Large intestine (tissue), 3 donors: Measurements from ENCODE around the gene LETMD1. TPM values are rescaled to one million over a fixed set of nuclear protein-coding genes. Genes with fewer than 3 reads are reported as not detected.
A peak's percentile ranks its signal among the peaks of the same experiment; 100 is the strongest.
"Not testable (repeated sequence)": the region's sequence is repeated elsewhere in the genome, so short reads cannot be mapped to it uniquely, and the experiment has no call there.

Experiments used
- DNase-seq, 2 donors: peaks; one replicate each; pipeline versions ENCODE4 v3.0.0 to v3.0.0-alpha.2; 2013
- H3K27ac ChIP-seq: one replicate; pipeline ENCODE4 v1.5.1; 2013; ENCODE audit warnings: low read length
- H3K27me3 ChIP-seq: 2 replicates; pipeline ENCODE4 v1.6.1; 2013; ENCODE audit warnings: low read length; ENCODE audit not compliant: control insufficient read depth, insufficient read depth
- H3K36me3 ChIP-seq: 2 replicates; pipeline ENCODE4 v1.6.1; 2013; ENCODE audit warnings: low read length; ENCODE audit not compliant: control insufficient read depth, insufficient read depth
- H3K4me1 ChIP-seq: one replicate; pipeline ENCODE4 v1.6.1; 2013; ENCODE audit warnings: low read length; ENCODE audit not compliant: control insufficient read depth, insufficient read depth
- H3K4me3 ChIP-seq: one replicate; pipeline ENCODE4 v1.5.1; 2013; ENCODE audit warnings: low read length
- H3K9me3 ChIP-seq: one replicate; pipeline ENCODE4 v1.6.1; 2013; ENCODE audit warnings: mild to moderate bottlenecking, low read depth, low read length, moderate library complexity; ENCODE audit not compliant: control insufficient read depth
- WGBS: methylation state at CpG from one replicate; pipeline ENCODE4 v1.1.5; 2013; ENCODE audit warnings: low lambda C conversion rate; ENCODE audit not compliant: insufficient coverage; 5-methylcytosine and 5-hydroxymethylcytosine counted together
- polyA plus RNA-seq: library from polyadenylated mRNA; unstranded; fragments of 120-200 nt; gene quantifications from one replicate; pipeline ENCODE4 v1.2.1, GENCODE V29; 2013

Gene LETMD1
- polyA plus RNA-seq, 1 donor = 180 TPM

- H3K4me3 ChIP-seq = peak overlapping the region; percentile 6
- H3K9me3 ChIP-seq = no peaks in the 10 kb centered on the region
- H3K4me1 ChIP-seq = peaks cover 24% of the 10 kb centered on the region
- H3K27ac ChIP-seq = peak overlapping the region; percentile 74
- WGBS = no CpG with 5 or more reads among the region's 1 CpG
- DNase-seq = no peak
- no peaks in the 10 kb centered on the region for H3K27me3 ChIP-seq
- H3K36me3 ChIP-seq = peaks cover 44% of the 10 kb centered on the region
Measured at GRCh38 chr12:51008329-51009055, 39.6 kb upstream of the LETMD1 start.

DNA sequence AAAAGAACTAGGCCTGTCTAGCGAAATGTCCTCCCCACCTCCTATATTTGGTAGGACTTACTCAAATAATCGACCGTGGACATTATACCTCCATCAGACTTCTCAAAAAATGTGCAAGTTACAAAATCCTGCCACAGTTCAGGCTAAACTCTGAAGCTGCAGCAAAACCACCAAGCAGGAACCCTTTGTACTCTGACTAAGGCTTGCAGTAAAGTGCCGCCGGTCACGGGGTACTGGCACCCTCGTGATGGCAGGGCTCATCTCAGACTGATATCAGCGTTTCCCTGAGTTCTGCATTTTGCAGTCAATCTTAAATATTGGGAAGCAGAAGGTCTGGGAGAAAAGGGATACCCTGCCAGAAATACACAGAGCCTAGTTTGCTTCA, 39.1 kb upstream of the LETMD1 start:
- Histone ChIP-seq H3K36me3 (peaks cover 41% of the 10 kb centered on the region), H3K27ac (peak overlapping the region; percentile 74), H3K27me3 (no peaks in the 10 kb centered on the region), H3K9me3 (no peaks in the 10 kb centered on the region), H3K4me3 (peak overlapping the region; percentile 6), H3K4me1 (peaks cover 24% of the 10 kb centered on the region)
- no CpG with 5 or more reads among the region's 8 CpGs for WGBS
- DNase-seq = peak; percentile 85 to 90

DNA sequence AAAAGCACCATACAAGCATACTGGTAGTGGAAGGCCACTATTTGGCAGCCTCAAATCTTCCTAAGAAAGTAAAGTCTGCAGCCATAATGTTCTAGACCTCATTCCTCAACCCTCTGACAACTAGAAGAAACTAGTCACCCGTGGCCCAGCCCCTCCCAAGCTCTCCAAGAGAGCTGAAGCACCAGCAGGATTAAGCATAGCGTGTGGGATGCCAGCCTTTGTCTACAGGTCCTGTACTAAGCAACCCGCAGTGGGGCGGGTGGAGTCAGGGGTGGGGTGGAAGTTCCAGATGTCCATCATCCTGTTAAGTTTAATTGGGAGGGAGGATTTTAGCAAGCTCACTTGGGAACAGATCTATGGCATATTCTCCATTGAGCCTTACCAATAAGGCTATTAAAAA, 36.2 kb upstream of the LETMD1 start:
- Histone ChIP-seq H3K27ac (no peak overlapping the region), H3K27me3 (no peaks in the 10 kb centered on the region), H3K4me3 (no peak overlapping the region), H3K4me1 (peaks cover 15% of the 10 kb centered on the region), H3K9me3 (no peaks in the 10 kb centered on the region), H3K36me3 (peaks cover 16% of the 10 kb centered on the region)
- DNase-seq = no peak
- no CpG with 5 or more reads among the region's 4 CpGs for WGBS

DNA sequence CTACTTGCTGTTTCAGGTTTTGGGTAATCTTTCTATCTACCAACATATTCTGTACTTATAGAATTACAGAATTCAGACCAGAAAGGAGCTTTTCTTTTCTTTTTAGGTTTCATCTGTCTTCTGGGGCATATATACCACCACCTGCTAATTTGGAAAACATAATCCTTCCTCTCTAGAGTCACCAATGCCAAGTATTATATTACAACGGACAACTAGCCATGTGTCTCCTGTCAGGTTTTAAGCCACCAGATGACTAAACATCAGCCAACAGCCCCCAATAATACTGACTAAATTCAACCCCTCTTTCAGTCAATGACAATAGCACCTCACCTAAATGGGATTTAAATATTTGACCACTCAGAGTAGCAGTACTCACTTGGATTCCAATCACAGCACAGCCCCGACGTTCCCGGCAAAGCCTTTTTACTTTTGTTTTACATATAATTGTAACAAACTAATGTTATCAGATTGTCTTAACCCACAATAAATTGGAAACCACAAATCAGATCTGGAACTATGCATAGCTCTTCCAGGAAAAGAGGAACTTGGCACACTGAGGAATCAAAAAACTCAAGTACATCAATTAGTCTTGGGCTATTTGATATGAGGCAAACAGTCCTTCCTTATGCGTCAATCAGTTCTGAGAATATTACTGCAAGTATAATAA, 35.4 kb upstream of the LETMD1 start:
- Histone ChIP-seq H3K9me3 (no peaks in the 10 kb centered on the region), H3K27ac (no peak overlapping the region), H3K36me3 (peaks cover 10% of the 10 kb centered on the region), H3K4me1 (peaks cover 15% of the 10 kb centered on the region), H3K27me3 (no peaks in the 10 kb centered on the region), H3K4me3 (no peak overlapping the region)
- WGBS = 100% methylated on average over 3 of the region's 5 CpGs
- DNase-seq = no peak

DNA sequence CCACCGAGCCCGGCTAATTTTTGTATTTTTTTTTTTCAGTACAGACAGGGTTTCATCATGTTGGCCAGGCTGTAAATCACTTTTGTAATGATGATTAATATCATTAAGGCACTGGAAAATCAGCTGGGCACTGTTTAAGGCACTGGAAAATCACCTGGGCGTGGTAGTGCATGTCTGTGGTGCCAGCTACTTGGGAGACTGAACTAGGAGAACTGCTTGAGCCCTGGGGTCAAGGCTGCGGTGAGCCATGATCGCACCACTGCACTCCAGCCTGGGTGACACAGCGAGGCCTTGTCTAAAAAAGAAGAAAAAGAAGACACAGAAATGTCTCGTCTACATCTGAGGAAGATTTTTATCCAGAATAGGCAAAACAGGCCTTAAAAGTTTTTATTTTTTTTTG, 34.7 kb upstream of the LETMD1 start:
- no peak for DNase-seq
- Histone ChIP-seq H3K9me3 (no peaks in the 10 kb centered on the region), H3K4me3 (no peak overlapping the region), H3K27ac (no peak overlapping the region), H3K27me3 (no peaks in the 10 kb centered on the region), H3K4me1 (peaks cover 12% of the 10 kb centered on the region), H3K36me3 (peaks cover 2% of the 10 kb centered on the region)
- 100% methylated on average over 2 of the region's 7 CpGs for WGBS

- not testable (repeated sequence) for H3K4me3 ChIP-seq, H3K9me3 ChIP-seq, H3K36me3 ChIP-seq, H3K27me3 ChIP-seq, H3K4me1 ChIP-seq, DNase-seq, H3K27ac ChIP-seq
- no CpG with 5 or more reads among the region's 9 CpGs for WGBS
Measured at GRCh38 chr12:51014467-51014866, 33.7 kb upstream of the LETMD1 start.

DNA sequence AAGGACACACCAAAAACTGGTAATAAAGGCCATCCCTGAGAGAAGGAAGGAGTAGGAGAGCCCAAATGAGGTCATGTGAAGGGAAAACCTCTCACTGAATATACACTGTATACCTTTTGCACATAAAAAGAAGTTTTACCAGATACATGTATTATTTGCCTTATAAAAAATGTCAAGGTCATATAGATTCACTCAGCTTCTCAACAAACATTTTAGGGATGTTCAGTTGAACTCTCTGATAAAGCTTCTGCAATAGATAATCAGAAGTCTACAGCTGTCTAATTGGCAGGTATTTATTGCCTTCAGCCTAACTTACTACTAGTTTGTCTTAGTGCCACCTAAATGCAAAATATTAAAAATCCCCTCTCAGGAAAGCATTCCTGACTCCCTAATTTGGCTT, 30.7 kb upstream of the LETMD1 start:
- Histone ChIP-seq H3K27ac (no peak overlapping the region), H3K36me3 (peaks cover 4% of the 10 kb centered on the region), H3K4me1 (peaks cover 13% of the 10 kb centered on the region), H3K9me3 (no peaks in the 10 kb centered on the region), H3K4me3 (no peak overlapping the region), H3K27me3 (no peaks in the 10 kb centered on the region)
- no peak for DNase-seq

GRCh38 chr12:51018956-51019355, 29.2 kb upstream of the LETMD1 start:
- Histone ChIP-seq H3K9me3 (no peaks in the 10 kb centered on the region), H3K4me3 (no peak overlapping the region), H3K4me1 (peaks cover 27% of the 10 kb centered on the region), H3K27me3 (no peaks in the 10 kb centered on the region), H3K36me3 (peaks cover 2% of the 10 kb centered on the region), H3K27ac (no peak overlapping the region)
- no peak for DNase-seq
- WGBS = 86% methylated on average over 1 of the region's 2 CpGs

DNA sequence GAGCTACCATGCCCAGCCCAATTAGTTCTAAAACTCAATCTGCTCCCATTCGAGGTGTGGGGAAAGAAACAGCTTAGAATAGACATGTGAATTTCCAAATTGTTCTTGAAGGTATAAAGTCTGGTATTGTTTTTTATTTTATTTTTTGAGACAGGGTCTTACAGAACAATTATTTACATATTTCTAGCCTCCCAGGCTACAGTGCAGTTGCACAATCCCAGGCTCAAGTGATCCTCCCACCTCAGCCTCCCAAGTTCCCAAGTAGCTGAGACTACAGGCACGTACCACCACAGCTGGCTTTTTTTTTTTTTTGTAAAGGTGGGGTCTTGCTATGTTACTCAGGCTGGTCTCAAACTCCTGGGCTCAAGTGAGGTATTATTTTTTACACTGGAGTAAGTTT, 28.2 kb upstream of the LETMD1 start:
- Histone ChIP-seq H3K36me3 (peaks cover 2% of the 10 kb centered on the region), H3K4me3 (no peak overlapping the region), H3K27ac (no peak overlapping the region), H3K27me3 (no peaks in the 10 kb centered on the region), H3K4me1 (peaks cover 30% of the 10 kb centered on the region), H3K9me3 (no peaks in the 10 kb centered on the region)
- WGBS = no CpG with 5 or more reads among the region's 2 CpGs
- no peak for DNase-seq

DNA sequence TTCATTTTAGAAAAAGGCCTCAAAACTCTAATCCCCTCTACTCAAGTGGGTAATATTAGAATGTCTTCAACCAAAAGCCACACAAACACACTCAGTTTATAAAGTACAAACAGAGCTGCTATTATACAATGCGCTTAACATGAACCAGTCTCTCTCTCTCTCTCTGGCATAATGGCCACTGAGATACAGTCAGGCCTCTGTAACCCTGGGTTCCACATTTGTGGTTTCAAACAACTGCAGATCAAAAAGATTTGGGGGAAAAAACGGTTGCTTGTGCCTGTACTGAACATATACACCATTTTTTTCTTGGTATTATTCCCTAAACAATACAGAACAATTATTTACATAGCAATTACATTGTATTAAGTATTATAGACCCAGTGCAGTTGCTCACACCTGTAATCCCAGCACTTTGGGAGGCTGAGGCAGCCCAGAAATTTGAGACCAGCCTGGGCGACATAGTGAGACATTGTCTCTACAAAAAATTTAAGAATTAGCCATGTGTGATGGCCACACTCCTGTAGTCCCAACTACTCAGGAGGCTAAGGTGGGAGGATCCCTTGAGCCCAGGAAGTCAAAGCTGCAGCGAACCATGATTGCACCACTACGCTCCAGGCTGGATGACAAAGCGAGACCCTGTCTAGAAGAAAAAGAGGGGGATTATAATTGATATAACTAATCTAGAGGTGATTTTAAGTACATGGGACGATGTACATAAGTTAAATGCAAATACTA, 27.5 kb upstream of the LETMD1 start:
- Histone ChIP-seq H3K4me3 (no peak overlapping the region), H3K4me1 (peaks cover 30% of the 10 kb centered on the region), H3K27ac (no peak overlapping the region), H3K27me3 (no peaks in the 10 kb centered on the region), H3K9me3 (no peaks in the 10 kb centered on the region), H3K36me3 (peaks cover 2% of the 10 kb centered on the region)
- DNase-seq = no peak
- WGBS = 94% methylated on average over 2 of the region's 7 CpGs
